HepG2 (cell line): Measurements from ENCODE around the gene ISCU. TPM values are rescaled to one million over a fixed set of nuclear protein-coding genes. Genes with fewer than 3 reads are reported as not detected.
A peak's percentile ranks its signal among the peaks of the same experiment; 100 is the strongest.

ENCODE experiments used
- CERS6 ChIP-seq: sonication (generic); formaldehyde crosslinking; IDR thresholded peaks from 2 replicates; pipeline ENCODE4 v1.5.0; 2020; ENCODE audit warnings: missing genetic modification reagents
- FOXA3 ChIP-seq: IDR thresholded peaks from 2 replicates; pipeline ENCODE4 v1.6.1; 2016; ENCODE audit warnings: missing genetic modification reagents, missing compliant biosample characterization
- FOXK2 ChIP-seq: fragments of 450-650 bp; IDR thresholded peaks from 2 replicates; pipeline ENCODE4 v1.6.1; 2016
- HNRNPLL ChIP-seq: fragments of 200-400 bp; formaldehyde crosslinking; IDR thresholded peaks from 2 replicates; pipeline ENCODE4 v1.6.1; 2017; ENCODE audit warnings: mild to moderate bottlenecking, low read depth, low read length; ENCODE audit not compliant: poor library complexity, severe bottlenecking
- KLF15 ChIP-seq: sonication (generic); formaldehyde crosslinking; IDR thresholded peaks from 2 replicates; pipeline ENCODE4 v1.8.1; 2023; ENCODE audit warnings: borderline replicate concordance, mild to moderate bottlenecking, inconsistent platforms, missing genetic modification reagents, mixed read lengths
- LCORL ChIP-seq, 2 experiments: fragments of 450-650 bp in 1 of 2; sonication (generic) in 1 of 2; formaldehyde crosslinking in 1 of 2; IDR thresholded peaks; 2 replicates each; pipeline versions ENCODE4 v1.5.0 to v1.6.1; 2017 to 2020; ENCODE audit warnings: antibody characterized with exemption in 1 of 2, missing genetic modification reagents in 1 of 2
- MATR3 ChIP-seq: sonication (generic); formaldehyde crosslinking; IDR thresholded peaks from 2 replicates; pipeline ENCODE4 v1.4.0; 2020; ENCODE audit warnings: missing genetic modification reagents
- NCOR1 ChIP-seq: fragments of 200-600 bp; sonication (generic); IDR thresholded peaks from 2 replicates; pipeline ENCODE4 v1.7.0; 2017; ENCODE audit warnings: antibody characterized with exemption, low read length, borderline replicate concordance
- SMAD9 ChIP-seq: sonication (generic); formaldehyde crosslinking; IDR thresholded peaks from 2 replicates; pipeline ENCODE4 v1.5.1; 2020; ENCODE audit warnings: mild to moderate bottlenecking, missing genetic modification reagents
- TEAD3 ChIP-seq: optimal IDR thresholded peaks from 2 replicates; pipeline ENCODE3; 2016; ENCODE audit warnings: borderline replicate concordance
- THAP9 ChIP-seq: sonication (generic); formaldehyde crosslinking; IDR thresholded peaks from 2 replicates; pipeline ENCODE4; 2020; ENCODE audit warnings: missing genetic modification reagents, mild to moderate bottlenecking, borderline replicate concordance
- ZBTB39 ChIP-seq: sonication (generic); formaldehyde crosslinking; IDR thresholded peaks from 2 replicates; pipeline ENCODE4 v1.5.0; 2020; ENCODE audit warnings: missing genetic modification reagents
- ZC3H13 ChIP-seq: sonication (generic); formaldehyde crosslinking; IDR thresholded peaks from 2 replicates; pipeline ENCODE4 v1.8.1; 2023; ENCODE audit warnings: mild to moderate bottlenecking, missing genetic modification reagents, moderate library complexity
- ZNF12 ChIP-seq: sonication (generic); formaldehyde crosslinking; IDR thresholded peaks from 2 replicates; pipeline ENCODE4 v1.5.0; 2020; ENCODE audit warnings: missing genetic modification reagents
- ZNF143 ChIP-seq: sonication (generic); formaldehyde crosslinking; IDR thresholded peaks from 2 replicates; pipeline ENCODE4 v1.4.0; 2020; ENCODE audit warnings: missing genetic modification reagents
- ZNF160 ChIP-seq: sonication (generic); formaldehyde crosslinking; IDR thresholded peaks from 2 replicates; pipeline ENCODE4 v1.8.0; 2022; ENCODE audit warnings: mild to moderate bottlenecking, inconsistent platforms, missing genetic modification reagents
- ZNF468 ChIP-seq: sonication (generic); formaldehyde crosslinking; IDR thresholded peaks from 2 replicates; pipeline ENCODE4 v1.8.0; 2022; ENCODE audit warnings: mild to moderate bottlenecking, moderate library complexity, missing genetic modification reagents
- ZNF672 ChIP-seq: sonication (generic); formaldehyde crosslinking; IDR thresholded peaks from 2 replicates; pipeline ENCODE4 v1.8.1; 2022; ENCODE audit warnings: missing genetic modification reagents
- ZNF720 ChIP-seq: sonication (generic); formaldehyde crosslinking; IDR thresholded peaks from 2 replicates; pipeline ENCODE4 v1.4.0; 2020; ENCODE audit warnings: missing genetic modification reagents
- ZNF749 ChIP-seq: sonication (generic); formaldehyde crosslinking; IDR thresholded peaks from 2 replicates; pipeline ENCODE4 v1.8.0; 2022; ENCODE audit warnings: mild to moderate bottlenecking, missing genetic modification reagents, moderate library complexity, borderline replicate concordance
- ZNF776 ChIP-seq: sonication (generic); formaldehyde crosslinking; IDR thresholded peaks from 2 replicates; pipeline ENCODE4 v1.4.0; 2020; ENCODE audit warnings: mild to moderate bottlenecking, missing genetic modification reagents
- polyA plus RNA-seq, 8 experiments: library from polyadenylated mRNA; depleted of rRNA in 3 of 8; stranded (reverse) in 7 of 8; unstranded in 1 of 8; fragments of >200 nt; fragmentation: Illumina TruSeq in 4 of 8; extraction: Trizol in 4 of 8; gene quantifications; 2 replicates each; pipeline versions ENCODE4 v1.2.1 to v1.2.3, GENCODE V29; 2011 to 2016; ENCODE audit warnings: low read depth in 4 of 8, missing spikeins in 1 of 8, mixed read lengths in 1 of 8; ENCODE audit not compliant: insufficient read depth in 1 of 8
- total RNA-seq, 5 experiments: library from RNA; depleted of rRNA; stranded (reverse); fragments of >200 nt; fragmentation: Illumina TruSeq; extraction: Trizol; gene quantifications; 2 replicates each; pipeline ENCODE4 v1.2.3, GENCODE V29; 2016; ENCODE audit warnings: low read depth in 1 of 5
- TF ChIP-seq, protein P1 (sequence below): sonication (generic); formaldehyde crosslinking; IDR thresholded peaks from 2 replicates; pipeline ENCODE4 v1.5.1; 2020; ENCODE audit warnings: missing genetic modification reagents, mild to moderate bottlenecking, borderline replicate concordance

The ISCU gene
- total and polyA plus RNA-seq, 2 of the 13 experiments (the other 11 are each of a cell fraction or from before 2014, with no cell fraction given) = 94.4 to 107 TPM

DNA sequence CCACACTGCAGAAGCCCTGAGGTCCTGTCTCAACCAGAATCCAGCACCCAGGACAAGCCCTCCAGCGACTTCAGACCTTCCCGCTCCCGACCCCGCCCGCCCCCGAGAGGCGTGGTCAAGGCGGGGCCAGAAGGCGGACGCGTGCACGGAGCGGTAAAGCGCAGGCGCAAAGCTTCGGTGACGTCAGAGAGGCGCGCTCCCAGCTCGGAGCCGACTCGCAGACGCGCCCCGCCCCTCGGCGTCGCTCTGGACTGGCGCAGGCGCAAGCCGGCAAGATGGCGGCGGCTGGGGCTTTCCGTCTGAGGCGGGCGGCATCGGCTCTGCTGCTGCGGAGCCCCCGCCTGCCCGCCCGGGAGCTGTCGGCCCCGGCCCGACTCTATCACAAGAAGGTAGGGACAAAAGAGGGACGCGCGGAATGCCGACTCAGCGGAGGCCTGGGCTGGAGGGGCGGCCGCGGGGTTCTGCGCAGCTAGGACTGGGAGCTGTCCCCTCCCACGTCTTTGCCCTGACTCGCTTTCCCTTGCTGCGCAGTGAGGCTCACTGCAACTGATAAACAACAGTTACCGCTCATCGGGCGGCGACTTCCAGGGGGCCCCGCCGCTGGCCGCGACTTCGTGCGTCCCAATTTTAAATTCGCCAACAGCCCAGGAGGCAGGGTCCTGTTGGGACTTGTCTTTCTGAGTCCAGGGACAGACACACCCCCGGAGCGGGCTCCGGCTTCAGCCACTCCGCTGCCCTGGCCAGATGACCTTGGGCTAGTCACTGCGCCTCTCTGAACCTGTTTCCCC lies at the start of gene ISCU (continued):
- peak; percentile 45; the same call in 1 of the 2 replicates for TF ChIP-seq ZNF143 (CRISPR knock-in tag)
- TF ChIP-seq, protein P1, sequence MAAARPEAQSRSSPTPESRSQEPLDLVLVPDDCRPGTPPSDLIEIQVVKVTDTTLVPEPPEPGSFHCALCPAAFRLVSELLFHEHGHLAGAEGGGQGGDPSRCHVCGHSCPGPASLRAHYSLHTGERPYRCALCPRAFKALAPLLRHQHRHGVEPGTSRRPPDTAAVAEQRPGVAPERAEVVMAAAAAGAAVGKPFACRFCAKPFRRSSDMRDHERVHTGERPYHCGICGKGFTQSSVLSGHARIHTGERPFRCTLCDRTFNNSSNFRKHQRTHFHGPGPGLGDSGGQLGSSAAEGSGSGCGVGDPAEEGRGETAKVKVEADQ (CRISPR knock-in tag) = peak; percentile 46; the same call in 1 of the 2 replicates
- TF ChIP-seq ZBTB39 (CRISPR knock-in tag) = no peak; the same call in 1 of the 2 replicates
- TF ChIP-seq TEAD3 = peak; percentile 24
- peak; percentile 90 for TF ChIP-seq ZNF776 (CRISPR knock-in tag)
- TF ChIP-seq ZNF160 = peak; percentile 55; the same call in 1 of the 2 replicates
- TF ChIP-seq KLF15 (CRISPR knock-in tag) = no peak
- no peak for TF ChIP-seq FOXK2
- TF ChIP-seq FOXA3 (CRISPR knock-in tag) = peak; percentile 39; the same call in 1 of the 2 replicates
- TF ChIP-seq CERS6 (CRISPR knock-in tag) = no peak
- TF ChIP-seq MATR3 (CRISPR knock-in tag) = no peak
- TF ChIP-seq NCOR1 = no peak
- no peak for TF ChIP-seq ZNF12 (CRISPR knock-in tag)
- no peak for TF ChIP-seq SMAD9 (CRISPR knock-in tag)
- TF ChIP-seq THAP9 = peak; percentile 75; the same call in 1 of the 2 replicates
- no peak for TF ChIP-seq ZNF749 (CRISPR knock-in tag)
- TF ChIP-seq ZC3H13 (CRISPR knock-in tag) = no peak
- TF ChIP-seq LCORL (IDR thresholded peaks at IDR 0.05) = no peak
- 0 out of 2 replicates have a peak, but pooled peaks have one; percentile 48 for TF ChIP-seq LCORL (CRISPR knock-in tag; IDR thresholded peaks at IDR 0.05)
- TF ChIP-seq ZNF672 (CRISPR knock-in tag) = no peak
- TF ChIP-seq ZNF468 (CRISPR knock-in tag) = no peak
- peak; percentile 48 for TF ChIP-seq HNRNPLL
- no peak for TF ChIP-seq ZNF720 (CRISPR knock-in tag)
